HFF-Myc (cell line): ENCODE data around the gene PRTFDC1.

Source experiments
- DNase-seq: peaks from one replicate; pipeline ENCODE4 v3.0.0-alpha.2; 2011; ENCODE audit warnings: low read depth; ENCODE audit errors: extremely low read depth
- H3K4me3 ChIP-seq: replicated peaks from 2 replicates; pipeline ENCODE4 v1.5.1; 2011; ENCODE audit warnings: low read depth, mild to moderate bottlenecking, control low read depth, low read length
- TF ChIP-seq, protein P1 (sequence below): IDR thresholded peaks from 2 replicates; pipeline ENCODE4 v1.5.1; 2012; ENCODE audit warnings: mild to moderate bottlenecking, low read depth, low read length, control low read depth; ENCODE audit errors: missing control alignments

The PRTFDC1 gene

DNA sequence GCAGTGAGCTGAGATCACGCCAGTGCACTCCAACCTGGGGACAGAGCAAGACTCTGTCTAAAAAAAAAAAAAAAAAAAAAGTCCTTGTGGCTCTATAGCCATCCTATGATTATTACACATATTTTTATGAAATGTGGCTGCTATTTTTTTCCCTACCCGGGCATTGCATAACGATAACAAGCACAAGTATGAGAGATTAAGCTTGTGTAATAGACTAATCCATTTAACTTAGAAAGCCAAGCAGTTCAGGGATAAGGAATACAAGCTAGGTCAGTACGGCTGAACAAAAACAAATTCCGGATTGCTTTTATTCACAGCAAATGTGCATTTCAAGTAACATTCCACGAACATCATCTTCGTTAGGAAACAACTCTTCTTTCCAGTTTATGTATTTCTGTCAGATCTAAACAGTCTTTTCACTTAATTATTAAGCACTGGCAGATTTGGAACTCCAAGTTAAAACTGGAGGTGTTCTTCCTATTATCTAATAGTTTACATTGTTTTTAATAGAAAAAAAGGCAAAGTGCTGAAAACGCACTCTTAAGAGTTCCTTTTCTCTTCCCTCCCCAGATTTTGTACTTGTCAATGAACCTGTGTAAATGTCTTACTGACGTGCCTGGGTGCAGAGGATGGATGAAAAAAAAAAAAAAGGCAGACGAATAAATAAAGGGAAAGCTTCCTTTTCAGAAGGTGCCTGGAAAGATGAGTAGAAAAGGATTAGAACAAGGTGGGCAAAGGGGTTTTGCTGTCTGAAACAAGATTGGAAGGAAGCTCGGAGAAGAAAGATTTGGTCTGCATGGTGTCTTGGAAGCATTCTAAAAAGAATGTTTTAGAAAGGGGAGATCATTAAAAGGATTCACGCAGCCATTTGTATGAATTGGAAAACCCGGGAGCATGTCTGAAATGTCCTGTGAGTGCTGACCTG, 81.1 kb downstream of the PRTFDC1 start:
- no peak for DNase-seq

DNA sequence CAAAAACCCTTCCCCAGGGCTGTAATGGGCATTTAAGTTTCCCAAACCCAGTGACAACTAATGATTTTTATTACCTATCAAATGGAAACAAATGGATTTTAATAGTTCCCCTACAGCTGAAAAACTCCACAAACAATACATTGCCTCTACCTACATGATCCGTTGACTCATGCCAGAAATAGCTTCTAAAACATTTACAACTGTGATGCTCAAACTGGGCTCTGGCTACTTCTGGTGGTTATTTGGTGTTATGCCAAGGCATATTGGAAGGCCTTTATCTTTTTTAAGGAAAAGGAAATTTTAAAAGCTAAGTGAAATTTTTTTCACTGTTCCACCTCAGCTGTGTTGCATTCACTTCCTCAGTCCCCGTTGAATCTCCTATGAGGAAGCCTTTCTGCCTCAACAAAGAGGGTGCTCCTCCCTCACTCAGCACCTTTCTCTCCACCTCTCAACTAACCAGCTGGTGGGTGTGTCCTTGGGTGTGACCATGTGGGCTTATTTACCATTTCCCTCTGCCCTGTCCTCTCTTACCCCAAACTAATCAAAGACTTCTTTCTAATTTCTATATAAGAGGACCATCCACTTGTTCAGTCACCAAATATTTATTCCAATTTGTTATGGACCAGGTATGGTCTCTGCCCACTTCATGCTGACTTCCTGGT, 82.9 kb downstream of the PRTFDC1 start:
- no peak overlapping the region for H3K4me3 ChIP-seq
- no peak for DNase-seq
- TF ChIP-seq, protein P1, sequence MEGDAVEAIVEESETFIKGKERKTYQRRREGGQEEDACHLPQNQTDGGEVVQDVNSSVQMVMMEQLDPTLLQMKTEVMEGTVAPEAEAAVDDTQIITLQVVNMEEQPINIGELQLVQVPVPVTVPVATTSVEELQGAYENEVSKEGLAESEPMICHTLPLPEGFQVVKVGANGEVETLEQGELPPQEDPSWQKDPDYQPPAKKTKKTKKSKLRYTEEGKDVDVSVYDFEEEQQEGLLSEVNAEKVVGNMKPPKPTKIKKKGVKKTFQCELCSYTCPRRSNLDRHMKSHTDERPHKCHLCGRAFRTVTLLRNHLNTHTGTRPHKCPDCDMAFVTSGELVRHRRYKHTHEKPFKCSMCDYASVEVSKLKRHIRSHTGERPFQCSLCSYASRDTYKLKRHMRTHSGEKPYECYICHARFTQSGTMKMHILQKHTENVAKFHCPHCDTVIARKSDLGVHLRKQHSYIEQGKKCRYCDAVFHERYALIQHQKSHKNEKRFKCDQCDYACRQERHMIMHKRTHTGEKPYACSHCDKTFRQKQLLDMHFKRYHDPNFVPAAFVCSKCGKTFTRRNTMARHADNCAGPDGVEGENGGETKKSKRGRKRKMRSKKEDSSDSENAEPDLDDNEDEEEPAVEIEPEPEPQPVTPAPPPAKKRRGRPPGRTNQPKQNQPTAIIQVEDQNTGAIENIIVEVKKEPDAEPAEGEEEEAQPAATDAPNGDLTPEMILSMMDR: no peak

More for the DNA sequence above, 81.1 kb downstream of the PRTFDC1 start:
- TF ChIP-seq, protein P1: no peak
- H3K4me3 ChIP-seq: no peak overlapping the region

DNA sequence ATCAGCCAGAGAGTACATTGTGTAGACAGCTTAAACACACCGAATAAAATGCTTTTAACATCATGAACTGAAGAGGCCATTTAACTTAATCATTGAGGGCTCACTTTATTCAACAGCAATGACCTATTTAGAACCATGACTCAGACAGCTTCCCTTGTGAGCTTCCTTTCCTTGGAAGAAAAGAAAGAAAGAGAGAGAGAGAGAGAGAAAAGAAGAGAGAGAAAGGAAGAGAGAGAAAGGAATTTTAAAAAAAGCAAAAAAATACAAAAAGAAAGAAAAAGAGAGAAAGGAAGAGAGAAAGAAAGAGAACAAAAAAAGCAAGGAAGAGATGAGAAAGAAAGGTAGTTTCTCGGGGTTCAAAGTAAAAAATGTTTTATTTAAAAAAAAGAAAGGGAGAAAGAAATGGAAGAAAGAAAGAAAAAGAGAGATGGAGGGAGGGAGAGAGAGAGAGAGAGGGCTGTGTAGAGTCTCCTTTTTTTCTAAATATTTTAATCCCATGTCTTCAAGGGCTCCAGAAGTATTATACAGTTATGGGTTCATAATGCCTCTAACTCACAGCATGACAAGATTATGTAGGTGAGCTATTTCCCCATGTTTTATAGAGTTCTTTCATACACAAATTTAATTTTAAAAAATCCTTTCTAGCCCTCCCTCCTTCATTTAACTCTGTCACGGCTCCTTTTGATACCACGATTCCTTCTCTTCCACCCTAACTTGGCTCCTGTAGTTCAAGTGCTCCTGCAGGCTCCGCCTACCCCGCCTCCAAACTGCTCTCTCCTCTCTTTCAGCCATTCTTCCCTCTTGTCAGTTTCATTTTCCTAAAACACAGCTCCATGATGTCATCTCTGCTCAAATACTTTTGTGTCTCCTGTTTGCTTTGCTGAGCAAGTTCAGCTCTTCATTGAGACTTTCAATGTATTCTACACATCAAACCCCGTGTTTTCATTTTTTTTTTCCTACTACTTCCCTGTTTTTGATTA, 85.5 kb downstream of the PRTFDC1 start:
- H3K4me3 ChIP-seq: no peak overlapping the region
- DNase-seq: no peak
- TF ChIP-seq, protein P1: no peak

DNA sequence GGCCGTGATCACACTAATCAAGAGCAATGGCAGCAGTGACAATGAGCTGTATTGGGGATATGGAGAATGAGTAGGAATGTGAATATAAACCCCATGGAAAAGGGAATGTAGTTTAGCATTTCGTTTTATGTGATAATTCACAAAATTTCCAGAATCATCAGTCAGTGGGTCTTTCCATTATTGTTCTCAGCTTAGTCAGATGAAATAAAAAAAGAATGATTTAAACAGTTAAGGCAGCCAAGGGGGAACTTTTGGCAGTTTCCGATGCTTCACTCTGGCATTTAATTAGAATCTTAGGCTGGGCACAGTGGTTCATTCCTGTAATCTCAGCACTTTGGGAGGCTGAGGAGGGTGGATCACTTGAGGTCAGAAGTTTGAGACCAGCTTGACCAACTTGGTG, 86.6 kb downstream of the PRTFDC1 start:
- TF ChIP-seq, protein P1: no peak
- no peak for DNase-seq

DNA sequence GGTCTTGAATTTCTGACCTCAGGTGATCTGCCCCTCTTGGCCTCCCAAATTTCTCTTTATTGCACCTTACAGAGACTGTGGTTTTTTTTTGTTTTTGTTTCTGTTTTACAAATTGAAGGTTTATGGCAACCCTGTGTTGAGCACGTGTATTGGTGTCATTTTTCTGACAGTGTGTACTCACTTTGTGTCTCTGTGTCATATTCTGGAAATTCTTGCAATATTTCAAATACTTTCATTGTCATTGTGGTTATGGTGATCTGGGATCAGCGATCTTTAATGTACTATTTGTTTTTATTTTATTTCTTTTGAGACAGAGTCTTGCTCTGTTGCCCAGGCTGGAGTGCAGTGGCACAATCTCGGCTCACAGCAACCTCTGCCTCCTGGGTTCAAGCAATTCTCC, 89.8 kb downstream of the PRTFDC1 start:
- TF ChIP-seq, protein P1: no peak
- no peak for DNase-seq
- H3K4me3 ChIP-seq: no peak overlapping the region

More for the DNA sequence above, 86.6 kb downstream of the PRTFDC1 start:
- no peak overlapping the region for H3K4me3 ChIP-seq

DNA sequence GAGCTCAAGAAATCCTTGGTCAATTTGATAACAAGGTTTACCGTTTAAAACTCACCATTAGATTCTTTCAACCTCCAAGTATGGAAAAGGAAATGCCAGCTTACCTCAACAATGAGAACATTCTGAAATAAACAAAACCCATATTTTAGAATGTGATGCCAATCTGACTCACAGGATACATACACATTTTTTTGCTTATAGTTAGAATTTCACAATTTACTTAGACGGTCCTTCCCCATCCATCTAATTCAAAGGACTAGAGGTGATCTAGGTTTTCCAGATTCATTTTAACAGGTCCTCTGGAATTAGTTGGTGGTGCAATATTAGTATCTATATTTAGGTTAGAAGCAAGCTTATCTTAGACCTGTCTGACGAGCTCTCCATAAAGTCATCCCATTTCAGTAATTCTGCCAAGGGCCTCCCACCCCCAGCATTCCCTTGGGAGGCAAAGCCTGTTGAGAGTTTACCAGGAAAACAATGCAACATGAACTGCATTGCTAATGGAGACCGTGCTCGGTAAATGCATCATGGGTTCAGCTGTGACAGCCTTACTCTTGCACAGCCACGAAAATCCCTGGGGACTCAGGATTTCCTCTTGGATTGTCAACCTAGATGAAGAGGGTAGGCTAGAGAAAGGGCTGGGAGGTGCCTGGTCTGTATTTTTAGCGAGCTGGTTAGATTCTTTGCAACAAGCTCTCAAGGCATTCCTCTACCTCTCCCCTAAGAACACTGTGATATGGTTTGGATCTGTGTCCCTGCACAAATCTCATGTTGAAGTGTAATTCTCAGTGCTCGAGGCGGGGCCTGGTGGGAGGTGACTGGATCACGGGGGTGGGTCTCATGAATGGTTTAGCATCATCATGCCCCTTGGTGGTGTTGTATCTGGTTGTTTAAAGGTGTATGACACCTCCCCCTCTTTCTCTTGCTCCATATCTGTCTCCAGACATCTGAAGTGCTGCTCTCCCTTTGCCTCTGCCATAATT, 93.8 kb downstream of the PRTFDC1 start:
- DNase-seq: no peak
- TF ChIP-seq, protein P1: no peak
- H3K4me3 ChIP-seq: no peak overlapping the region
